Activated T-helper 1 cell treated with anti-CD3 and anti-CD28 coated beads, Interleukin-2, amount 50 U/mL, for 16 hours (primary cell): ENCODE data around the gene RGS3.

Source experiments
- DNase-seq, 2 donors: peaks; one replicate each; pipeline ENCODE4 v3.0.0-alpha.2; 2020; ENCODE audit warnings: low read depth in 1 of 2, low spot score in 1 of 2

The RGS3 gene

DNA sequence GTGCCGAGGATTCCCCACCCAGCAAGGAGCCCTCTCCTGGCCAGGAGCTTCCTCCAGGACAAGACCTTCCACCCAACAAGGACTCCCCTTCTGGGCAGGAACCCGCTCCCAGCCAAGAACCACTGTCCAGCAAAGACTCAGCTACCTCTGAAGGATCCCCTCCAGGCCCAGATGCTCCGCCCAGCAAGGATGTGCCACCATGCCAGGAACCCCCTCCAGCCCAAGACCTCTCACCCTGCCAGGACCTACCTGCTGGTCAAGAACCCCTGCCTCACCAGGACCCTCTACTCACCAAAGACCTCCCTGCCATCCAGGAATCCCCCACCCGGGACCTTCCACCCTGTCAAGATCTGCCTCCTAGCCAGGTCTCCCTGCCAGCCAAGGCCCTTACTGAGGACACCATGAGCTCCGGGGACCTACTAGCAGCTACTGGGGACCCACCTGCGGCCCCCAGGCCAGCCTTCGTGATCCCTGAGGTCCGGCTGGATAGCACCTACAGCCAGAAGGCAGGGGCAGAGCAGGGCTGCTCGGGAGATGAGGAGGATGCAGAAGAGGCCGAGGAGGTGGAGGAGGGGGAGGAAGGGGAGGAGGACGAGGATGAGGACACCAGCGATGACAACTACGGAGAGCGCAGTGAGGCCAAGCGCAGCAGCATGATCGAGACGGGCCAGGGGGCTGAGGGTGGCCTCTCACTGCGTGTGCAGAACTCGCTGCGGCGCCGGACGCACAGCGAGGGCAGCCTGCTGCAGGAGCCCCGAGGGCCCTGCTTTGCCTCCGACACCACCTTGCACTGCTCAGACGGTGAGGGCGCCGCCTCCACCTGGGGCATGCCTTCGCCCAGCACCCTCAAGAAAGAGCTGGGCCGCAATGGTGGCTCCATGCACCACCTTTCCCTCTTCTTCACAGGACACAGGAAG lies 120.2 kb downstream of the RGS3 start:
- no peak for DNase-seq

DNA sequence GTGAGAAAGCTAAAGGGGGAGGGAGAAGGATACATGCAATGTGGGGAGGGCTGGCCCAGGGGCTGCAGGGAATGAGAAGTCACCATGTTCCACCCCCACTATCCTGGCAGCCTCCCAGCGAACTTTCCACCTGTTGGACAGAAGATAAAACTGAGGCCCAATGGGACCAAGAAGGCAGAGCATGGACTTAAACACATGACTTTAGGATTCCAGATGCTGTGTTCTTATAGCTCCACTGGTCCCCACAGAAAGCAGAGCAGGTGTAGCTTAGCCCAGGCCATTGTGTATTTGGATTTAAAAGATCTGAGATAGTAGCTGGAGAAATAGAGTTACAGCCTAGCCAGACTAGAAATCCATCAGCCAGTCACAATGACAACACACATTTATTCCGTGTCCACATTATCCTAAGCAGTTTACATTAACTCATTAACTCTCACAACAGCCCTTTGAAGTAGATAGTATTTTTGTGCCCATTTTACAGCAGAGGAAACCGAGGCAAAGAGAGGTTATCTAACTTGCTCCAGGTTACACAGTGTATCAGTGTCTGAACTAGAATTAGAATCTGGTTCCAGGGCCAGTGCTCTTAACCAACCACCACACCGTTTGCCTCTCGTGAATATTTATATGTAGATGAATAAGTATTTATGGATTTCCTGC lies 121.0 kb downstream of the RGS3 start:
- no peak for DNase-seq

DNA sequence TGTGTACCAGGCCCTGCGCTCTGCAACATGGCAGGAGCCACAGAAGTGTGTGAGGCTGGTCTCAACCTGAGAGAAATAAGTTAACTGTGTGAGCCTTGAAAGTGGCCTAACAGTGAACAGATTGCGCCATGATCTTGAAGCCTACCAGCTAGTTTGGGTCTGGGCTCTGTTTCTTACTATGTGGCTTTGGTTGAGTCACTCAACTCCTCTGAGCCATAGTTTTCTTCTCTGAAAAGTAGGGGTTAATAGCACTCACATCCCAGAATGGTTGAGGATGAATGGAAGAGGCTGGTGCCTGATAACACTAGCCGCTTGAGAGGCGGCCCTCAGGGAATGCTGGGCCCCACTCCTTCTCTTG lies 121.5 kb downstream of the RGS3 start:
- DNase-seq = no peak

DNA sequence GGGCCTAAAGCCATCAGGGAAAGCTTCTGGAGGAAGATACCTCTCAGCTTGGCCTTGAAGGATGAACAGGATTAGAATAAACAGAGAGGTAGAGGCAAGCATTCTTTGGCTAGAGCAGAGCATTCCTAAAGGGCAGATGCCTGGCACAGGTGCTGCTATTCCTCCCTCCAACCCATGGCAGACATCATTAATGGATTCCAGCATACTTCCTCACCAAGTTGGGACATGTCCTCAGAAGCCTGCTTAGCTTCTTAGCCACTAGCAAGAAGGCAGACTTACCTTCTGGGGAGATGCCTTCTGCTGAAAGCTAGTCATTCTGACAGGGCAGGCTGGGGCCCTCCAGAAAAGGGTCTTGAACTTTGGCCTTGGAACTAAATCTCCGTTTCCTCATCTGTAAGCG lies 122.0 kb downstream of the RGS3 start:
- no peak for DNase-seq

DNA sequence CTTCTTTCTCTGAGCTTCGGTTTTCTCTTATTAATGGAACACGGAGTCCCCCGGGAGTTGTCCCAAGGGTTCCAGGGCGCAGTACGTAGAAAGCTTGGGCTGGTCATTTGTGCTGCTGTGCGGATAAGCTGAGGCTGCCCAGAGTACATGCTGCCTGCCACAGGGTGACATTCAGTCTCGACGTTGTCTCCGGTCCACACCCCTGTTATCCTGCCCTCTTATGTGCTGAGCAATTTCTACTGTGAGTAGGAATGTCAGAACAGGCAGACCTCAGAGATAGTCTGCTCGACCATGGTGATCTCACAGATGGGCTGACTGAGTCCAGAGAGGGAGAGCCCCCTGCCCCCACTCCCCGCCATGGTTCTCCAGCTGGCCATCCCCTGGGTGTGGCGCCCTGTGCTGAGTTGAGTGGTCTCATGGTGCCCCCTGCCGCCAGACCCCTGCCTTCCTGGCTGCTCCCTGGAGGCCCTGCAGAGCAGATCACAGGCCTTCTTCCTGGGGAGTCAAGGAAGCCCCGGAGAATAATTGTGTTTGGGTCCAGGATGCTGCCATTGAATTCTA lies 124.0 kb downstream of the RGS3 start:
- no peak for DNase-seq

DNA sequence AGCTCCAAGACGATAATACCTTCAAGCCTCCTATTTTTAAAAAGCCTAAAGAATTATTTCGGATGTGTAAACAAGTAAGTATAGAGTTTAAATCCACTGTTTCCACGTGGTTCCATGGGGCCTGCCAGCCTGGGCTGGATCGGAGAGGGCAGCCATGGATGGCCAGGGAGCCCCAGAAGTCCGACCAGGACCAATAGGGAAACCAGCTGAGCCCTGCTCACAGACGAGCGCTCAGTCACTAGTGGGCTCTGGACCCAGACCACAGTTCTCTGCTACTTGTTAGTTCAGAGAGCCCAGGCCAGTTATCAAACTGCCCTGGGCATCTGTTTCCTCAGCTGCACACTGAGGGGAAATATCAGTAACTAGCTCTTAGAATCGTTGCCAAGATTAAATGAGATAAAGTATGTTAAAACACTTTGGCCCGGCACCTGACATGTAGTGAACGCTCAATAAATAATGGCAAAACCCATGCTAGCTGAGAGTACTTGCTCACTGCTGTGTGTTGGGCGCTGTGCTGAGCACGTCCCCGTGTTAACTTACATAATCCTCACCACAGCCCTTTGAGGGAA lies 124.8 kb downstream of the RGS3 start:
- DNase-seq = no peak

DNA sequence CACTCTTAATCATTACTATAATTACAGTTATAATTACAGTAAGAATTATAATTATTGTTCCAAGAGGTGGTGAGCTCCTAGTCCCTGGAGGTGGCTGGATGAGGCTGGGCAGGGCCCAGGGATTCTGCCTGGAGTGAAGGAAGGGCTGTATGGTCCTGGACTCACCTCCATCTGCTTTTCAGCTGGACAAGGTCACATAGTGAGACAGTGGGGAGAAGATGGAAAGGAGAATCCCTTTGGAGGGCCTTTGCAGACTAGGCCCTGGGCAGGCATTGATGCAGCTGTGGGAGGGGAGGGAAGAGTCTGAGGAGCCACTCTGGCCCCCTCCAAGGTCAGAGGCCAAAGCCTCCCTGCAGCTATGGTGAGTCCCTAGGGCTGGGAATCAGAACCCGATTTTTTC lies 125.4 kb downstream of the RGS3 start:
- no peak for DNase-seq

DNA sequence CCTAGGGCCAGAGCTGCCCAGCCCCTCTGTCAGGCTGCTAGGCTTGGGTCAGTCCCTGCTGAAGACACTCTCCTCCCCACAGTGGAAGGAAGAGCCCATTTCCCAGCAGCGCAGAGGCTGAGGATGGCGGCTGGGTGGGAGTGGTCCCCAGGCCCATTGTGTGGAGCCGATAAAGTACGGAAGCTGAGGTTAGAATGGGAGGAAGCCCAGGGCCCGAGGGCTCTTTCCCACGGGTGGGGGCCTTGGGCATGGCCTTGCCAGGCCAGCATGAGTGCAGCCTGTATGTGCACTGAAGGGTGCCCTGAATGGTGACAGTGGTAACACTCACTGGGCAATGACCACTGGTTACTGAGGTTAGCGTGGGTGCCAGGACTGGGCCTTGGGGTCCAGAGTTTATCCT lies 125.9 kb downstream of the RGS3 start:
- DNase-seq = no peak

DNA sequence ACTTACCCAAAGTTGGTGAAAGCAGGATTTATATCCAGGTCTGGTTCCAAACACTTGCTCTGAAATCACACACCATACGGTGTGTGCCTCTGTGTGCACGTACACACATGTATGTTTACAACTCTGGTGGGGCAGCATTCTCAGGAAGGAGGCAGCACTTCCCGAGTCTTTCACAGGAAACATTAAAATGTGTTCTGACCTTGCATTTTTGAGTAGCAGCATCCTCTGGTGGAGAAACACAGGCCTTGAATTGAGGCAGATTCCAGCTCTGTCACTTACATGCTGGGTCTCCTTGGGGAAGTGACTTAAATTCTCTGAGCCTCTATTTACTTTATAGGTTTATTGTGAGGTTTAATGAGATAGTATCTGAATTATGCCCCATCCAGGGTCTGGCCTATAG lies 126.4 kb downstream of the RGS3 start:
- DNase-seq = no peak

DNA sequence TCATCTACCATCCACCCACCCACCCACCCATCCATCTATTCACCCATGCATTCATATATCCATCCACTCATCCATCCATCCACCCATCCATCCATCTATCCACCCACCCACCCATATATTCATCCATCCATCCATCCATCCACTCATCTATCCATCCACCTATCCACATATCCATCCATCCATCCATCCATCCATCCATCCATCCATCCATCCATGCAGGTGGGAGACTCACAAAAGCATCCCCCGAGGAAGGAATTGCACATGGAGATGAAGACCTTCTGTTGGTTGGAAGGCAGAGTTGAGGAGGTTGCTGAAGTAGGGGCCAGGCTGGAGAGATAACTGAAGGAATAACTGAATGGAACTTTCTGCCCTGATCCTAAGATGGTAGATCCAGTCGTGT lies 126.9 kb downstream of the RGS3 start:
- no peak for DNase-seq

DNA sequence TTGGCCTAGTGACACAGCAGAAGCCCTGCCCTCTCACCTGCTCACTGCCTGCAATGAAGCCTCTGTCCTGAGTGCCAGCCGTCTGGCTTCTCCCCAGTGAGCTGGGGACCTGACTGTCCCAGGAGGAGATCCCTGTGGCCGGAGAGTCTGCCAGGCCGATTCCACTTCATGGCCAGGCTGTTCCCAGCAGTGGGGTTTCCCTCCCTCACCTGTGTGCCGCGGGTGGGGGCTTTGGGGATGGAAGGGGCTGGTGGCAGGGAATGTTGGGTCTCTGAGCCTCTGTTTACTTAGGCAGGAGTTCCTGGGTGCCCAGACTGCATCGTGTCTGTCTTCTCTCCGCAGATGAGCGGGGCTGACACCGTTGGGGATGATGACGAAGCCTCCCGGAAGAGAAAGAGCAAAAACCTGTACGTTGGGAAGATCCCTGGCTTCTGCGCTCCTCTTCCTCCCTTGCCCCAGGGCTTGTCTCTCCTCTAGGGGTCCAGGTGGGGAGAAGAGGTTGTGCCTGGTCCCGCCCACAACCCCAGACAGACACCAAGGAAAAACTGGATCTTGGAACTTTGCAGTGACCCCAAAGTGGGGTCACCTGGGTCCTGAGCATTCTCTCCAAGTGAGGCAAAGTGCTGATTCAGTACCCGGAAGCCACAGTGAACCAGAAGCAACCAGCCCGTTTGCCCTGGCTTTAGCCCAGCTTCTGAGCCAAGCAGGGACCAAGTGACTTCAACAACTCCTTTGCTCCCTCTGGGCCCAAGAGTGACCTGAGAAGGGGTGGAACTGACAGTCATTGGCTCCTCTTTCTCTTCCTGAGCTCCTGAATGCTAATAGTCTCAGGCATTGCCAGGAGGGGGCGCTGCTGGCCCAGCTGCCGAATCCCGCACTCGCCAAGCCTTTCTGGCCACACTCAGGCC lies 127.7 kb downstream of the RGS3 start:
- no peak for DNase-seq

DNA sequence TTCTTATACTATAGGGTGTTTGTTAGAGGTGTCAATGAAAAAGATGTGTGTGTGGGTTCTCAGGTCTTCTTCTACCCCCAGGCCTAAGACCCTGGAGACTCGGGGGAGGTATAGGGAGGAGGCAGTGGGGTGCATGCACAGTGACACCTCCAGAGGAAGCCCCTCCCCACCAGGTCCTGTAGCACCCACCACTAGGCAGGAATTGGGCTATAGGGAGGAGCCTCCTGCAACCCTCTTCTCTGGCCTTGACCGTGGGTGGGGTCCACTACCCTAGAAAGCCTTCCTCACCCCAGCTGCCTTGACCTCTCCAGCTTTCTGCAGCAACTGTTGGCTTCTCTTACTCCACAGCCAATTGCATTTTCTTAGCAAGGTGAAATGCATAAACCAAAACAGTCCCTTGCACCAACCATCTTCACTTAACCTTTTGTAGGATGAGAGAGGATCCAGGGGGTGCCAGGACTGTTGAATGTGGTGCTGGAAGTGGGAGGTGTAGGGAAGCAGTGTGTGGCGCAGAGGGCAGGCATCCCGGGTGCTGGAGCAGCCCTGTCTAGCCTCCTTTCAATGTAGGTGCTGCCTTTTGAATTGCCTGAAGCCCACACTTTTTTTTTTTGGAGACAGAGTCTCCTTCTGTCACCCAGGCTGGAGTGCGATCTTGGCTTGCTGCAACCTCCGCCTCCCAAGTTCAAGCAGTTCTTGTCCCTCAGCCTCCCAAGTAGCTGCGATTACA lies 128.5 kb downstream of the RGS3 start:
- DNase-seq = no peak

DNA sequence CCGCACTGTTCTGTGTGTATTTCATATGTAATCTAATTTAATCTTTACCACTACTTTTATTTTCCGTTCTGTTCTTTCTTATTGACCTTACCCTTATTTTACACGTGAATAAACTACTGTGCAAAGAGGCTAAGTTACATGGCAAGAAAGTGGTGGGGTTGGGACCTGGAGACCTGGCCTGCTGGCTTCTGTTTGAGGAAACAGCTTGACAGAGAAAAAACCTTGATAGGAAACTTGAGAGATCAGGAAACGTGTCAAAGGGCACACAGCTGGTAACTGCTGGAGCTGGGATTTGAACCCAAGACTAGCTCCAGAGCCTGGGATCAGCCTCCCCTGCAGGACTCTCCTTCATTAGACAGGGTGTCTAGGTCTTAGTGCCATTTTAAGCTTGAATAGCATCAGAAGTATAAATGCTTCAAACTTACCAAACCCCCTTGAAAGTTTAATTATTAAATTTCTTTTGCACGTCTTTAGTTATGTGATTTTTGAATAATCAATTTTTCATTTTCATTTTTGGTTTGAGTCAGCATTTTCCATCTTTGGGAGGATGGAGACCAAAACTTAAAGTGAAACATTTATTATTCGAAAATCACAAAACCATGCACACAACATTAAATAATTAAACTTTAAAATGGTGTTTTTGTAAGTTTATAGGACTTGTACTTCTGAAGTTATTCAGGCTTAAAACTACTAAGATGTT lies 129.5 kb downstream of the RGS3 start:
- DNase-seq = no peak

DNA sequence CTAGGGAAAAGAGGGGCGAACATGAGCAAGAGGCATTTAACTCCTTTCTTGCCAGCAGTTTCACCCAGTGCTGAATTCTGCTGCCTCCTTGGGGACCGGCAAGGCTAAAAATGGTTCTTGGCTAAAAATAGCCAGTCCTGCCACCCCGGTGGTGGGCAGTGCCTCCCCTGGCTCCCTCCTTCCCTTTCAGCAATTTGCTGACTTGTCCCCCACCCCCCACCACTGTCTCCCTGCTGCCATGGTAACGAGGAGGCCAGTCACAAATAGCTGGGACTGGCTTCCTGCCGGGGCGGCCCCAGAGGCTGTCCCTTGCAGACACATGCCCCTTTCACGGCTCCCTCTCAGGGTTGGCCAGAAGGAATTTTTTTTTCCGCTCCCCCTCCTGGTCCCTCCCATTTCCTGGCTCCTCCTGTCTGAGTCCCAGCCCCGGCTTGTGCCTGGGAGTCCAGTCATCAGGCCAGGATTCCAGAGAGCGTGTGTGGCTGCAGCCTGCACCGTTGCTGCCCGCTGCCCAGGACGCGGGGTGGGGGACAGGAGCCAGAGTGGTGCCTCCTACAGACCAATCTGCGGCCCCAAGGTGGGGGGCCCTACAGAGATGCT lies 130.3 kb downstream of the RGS3 start:
- no peak for DNase-seq

DNA sequence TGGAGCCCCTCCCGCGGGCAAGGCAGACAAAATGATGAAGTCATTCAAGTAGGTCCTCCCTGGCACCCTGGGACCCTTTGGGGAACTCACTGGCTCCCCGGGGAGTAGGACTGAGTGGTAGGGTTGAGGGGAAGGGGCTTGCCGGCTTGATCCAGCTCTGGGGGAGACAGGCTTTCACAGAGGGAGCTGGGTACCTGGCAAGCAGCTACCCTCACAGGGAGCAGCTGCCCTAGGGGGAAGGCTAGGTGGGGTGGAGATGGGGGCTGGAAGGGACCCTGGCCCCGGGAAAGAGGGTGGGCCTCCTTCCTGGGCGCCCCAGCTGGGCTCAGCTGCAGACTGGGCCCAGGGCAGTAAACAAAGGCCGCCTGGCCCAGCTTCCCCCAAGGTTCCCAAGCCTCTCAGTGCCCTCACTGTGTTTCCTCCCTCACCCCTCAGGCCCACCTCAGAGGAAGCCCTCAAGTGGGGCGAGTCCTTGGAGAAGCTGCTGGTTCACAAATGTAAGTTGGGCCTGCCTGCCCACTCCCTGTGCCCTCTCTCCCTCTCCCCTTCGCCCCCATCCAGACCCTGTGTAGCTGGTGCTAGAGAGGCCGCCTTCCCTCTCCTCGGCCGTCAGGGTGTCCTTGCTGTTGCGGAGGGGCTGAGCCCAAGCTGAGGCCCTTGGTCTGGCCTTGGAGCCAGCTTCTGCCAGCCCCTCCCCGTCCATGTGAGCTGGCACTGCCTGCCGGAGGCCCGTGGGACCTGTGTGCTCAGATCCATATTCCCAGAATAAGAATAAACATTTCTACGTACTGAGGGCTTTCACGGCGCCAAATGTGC lies 131.2 kb downstream of the RGS3 start:
- DNase-seq = no peak

DNA sequence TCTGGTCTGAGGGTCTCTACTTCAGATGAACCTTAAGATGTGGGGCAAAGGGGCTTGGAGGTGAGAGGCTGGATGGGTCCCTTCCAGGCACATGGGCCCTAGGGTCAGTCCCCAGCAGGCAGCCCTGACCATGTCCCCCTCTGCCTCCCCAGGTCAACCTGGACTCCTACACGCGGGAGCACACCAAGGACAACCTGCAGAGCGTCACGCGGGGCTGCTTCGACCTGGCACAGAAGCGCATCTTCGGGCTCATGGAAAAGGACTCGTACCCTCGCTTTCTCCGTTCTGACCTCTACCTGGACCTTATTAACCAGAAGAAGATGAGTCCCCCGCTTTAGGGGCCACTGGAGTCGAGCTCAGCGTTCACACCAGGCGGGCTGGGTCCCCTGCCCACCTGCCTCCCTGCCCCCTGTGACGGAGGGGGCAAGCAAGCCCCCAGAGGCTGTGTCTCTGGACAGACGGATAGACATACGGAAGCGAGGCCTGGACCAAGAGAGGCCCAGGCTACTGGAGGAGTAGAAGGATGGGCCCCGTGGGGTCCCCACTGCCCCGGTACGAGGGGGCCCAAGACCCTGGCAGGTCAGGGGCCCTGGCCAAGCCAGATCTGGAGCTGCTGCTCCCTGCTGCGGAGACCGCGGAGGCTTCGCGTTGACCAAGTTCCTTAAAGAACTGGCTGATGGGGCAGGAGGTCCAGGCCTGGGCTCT lies 133.2 kb downstream of the RGS3 start:
- no peak for DNase-seq

DNA sequence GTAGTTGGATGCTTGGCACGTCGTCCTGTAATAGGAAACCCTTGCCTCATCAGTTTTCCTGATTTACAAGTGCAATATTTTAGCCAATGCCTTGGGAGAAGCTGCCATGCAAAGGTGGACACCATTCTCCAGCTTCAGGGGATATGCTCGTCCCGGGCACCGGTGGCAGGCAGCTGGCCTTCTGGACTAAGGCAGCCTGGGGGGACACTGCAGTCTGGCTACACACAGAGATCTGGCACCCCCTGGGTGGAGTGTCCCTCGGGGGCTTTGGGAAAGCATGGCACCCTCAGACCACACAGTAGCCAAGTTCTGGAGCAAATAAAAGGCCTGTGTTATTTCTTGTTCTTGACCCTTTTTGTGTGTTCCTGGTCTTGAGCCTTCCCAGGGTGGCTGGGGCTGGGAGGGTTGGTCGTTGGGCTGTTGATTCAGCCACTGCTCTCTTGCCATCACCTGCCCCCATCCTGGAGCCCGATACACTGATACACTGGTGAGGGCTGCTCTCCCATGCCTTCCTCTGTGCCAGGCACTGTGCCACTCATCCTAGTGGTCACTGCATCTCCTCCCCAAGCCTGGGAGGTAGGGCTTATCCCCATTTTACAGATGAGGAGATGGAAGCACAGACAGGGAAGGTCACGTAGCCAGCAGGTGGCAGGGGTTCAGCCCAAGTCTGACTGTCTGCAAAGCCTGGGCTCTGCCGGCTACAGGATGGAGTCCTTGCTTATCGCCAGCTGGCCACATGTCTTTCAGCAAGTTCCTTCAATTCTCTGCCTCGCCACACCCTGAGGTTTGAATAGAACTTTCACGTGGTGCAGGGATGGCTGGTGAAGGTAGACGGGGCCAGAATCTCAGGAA lies 134.1 kb downstream of the RGS3 start:
- no peak for DNase-seq
